PC-9 (cell line): ENCODE results near the gene NECAB3. TPM values are rescaled to one million over a fixed set of nuclear protein-coding genes. Genes with fewer than 3 reads are reported as not detected.

Experiments
- BruUV-seq: library from RNA; stranded (reverse); fragments of 400-500 nt; replicated peaks from 2 replicates; lab custom pipeline; 2021; lab: Mats Ljungman, UMichigan
- CTCF ChIA-PET: fragments of 300-600 bp; sonication (Branson Sonifier 250); formaldehyde crosslinking; loops from one replicate; lab custom pipeline; 2022; ENCODE audit warnings: antibody characterized with exemption; lab: Charles Lee
- POLR2A ChIA-PET: fragments of 300-600 bp; sonication (Branson Sonifier 250); formaldehyde crosslinking; loops from one replicate; lab custom pipeline; 2022; ENCODE audit warnings: antibody characterized with exemption; ENCODE audit not compliant: unreplicated experiment; lab: Charles Lee
- DNase-seq, 2 experiments: peaks; one replicate each; pipeline versions ENCODE4 v3.0.0 to v3.0.0-alpha.2; 2015 to 2022; ENCODE audit warnings: mixed read lengths in 1 of 2
- H2AFZ ChIP-seq: fragments of 200-600 bp; sonication (generic); 2 replicates; pipeline ENCODE4 v1.8.1; 2017; ENCODE audit warnings: antibody characterized with exemption
- H3F3A ChIP-seq: fragments of 200-600 bp; sonication (generic); 2 replicates; pipeline ENCODE4 v1.8.1; 2017; ENCODE audit warnings: antibody characterized with exemption, mild to moderate bottlenecking, low read depth; ENCODE audit not compliant: insufficient read depth
- H3K27ac ChIP-seq: fragments of 200-600 bp; sonication (generic); 2 replicates; pipeline ENCODE4 v1.6.1; 2016; ENCODE audit warnings: mixed run types
- H3K27me3 ChIP-seq: fragments of 200-600 bp; sonication (generic); 2 replicates; pipeline ENCODE4 v1.6.1; 2016; ENCODE audit warnings: low read depth, mixed run types; ENCODE audit not compliant: insufficient read depth
- H3K36me3 ChIP-seq: fragments of 200-600 bp; sonication (generic); 2 replicates; pipeline ENCODE4 v1.6.1; 2016; ENCODE audit warnings: low read depth, mixed run types
- H3K4me1 ChIP-seq: fragments of 200-600 bp; sonication (generic); replicated peaks from 2 replicates; pipeline ENCODE4 v1.6.1; 2016; ENCODE audit warnings: mixed run types; ENCODE audit not compliant: insufficient read depth
- H3K4me2 ChIP-seq: fragments of 200-600 bp; sonication (generic); 2 replicates; pipeline ENCODE4 v1.6.1; 2017; ENCODE audit warnings: mixed run types
- H3K4me3 ChIP-seq: fragments of 200-600 bp; sonication (generic); 2 replicates; pipeline ENCODE4 v1.6.1; 2016; ENCODE audit warnings: mixed run types
- H3K79me2 ChIP-seq: fragments of 200-600 bp; sonication (generic); 2 replicates; pipeline ENCODE4 v1.6.1; 2017; ENCODE audit warnings: low read depth, mixed run types
- H3K9me2 ChIP-seq: fragments of 200-600 bp; sonication (generic); 2 replicates; pipeline ENCODE4 v1.8.1; 2017; ENCODE audit warnings: mild to moderate bottlenecking; ENCODE audit not compliant: insufficient read depth
- H3K9me3 ChIP-seq: fragments of 200-600 bp; sonication (generic); 2 replicates; pipeline ENCODE4 v1.8.1; 2016; ENCODE audit warnings: low read depth; ENCODE audit not compliant: insufficient read depth
- H4K20me1 ChIP-seq: fragments of 200-600 bp; sonication (generic); 2 replicates; pipeline ENCODE4 v1.8.1; 2017; ENCODE audit not compliant: insufficient read depth
- CTCF ChIP-seq: fragments of 200-600 bp; sonication (generic); conservative IDR thresholded peaks from 2 replicates; pipeline ENCODE4 v1.6.1; 2017; ENCODE audit warnings: mixed run types, antibody characterized with exemption, mild to moderate bottlenecking, moderate library complexity
- EZH2 ChIP-seq: fragments of 200-600 bp; sonication (generic); IDR thresholded peaks from 2 replicates; pipeline ENCODE4 v1.8.0; 2017; ENCODE audit warnings: antibody characterized with exemption, low read depth
- intact Hi-C: fragments of 100-400 bp; cut with micrococcal nuclease; formaldehyde crosslinking; loops from one replicate; pipeline ENCODE4 v1.10.0; 2022; ENCODE audit not compliant: unreplicated experiment
- total RNA-seq: library from RNA; stranded (reverse); gene quantifications from 2 replicates; pipeline ENCODE4 v1.2.3, GENCODE V29; 2021

Gene NECAB3
- total RNA-seq, 1 experiment from 2014 or later: 72.1 TPM

- H3K9me2 ChIP-seq: no peaks in the 10 kb centered on the region
- peak within 1 kb of the TSS; percentile 91 for H2AFZ ChIP-seq
- H3K4me2 ChIP-seq: peak within 1 kb of the TSS; percentile 82
- no peaks in the 10 kb centered on the region for H3K9me3 ChIP-seq
- no TSS peak for BruUV-seq
- DNase-seq: peak; percentile 88 to 91
- no peak within 1 kb of the TSS for H3K27ac ChIP-seq
- H3K4me1 ChIP-seq: peaks cover 32% of the 10 kb centered on the region
- ChIA-PET CTCF (interaction anchor here (0.6 kb wide), 2 partner anchors 11 to 173 kb away, joined by 4 to 6 read pairs; no protein-coding TSS in a partner anchor), POLR2A (interaction anchor here (0.5 to 1.0 kb wide), 6 partner anchors 13 to 272 kb away, joined by 3 to 8 read pairs (median 4); partner anchors contain the start of gene CBFA2T2)
- peaks cover 7% of the 10 kb centered on the region; the same call in 1 of the 2 replicates for H3K79me2 ChIP-seq
- H3K36me3 ChIP-seq: no peaks in the 10 kb centered on the region
- intact Hi-C loops: no loop called here
- H3F3A ChIP-seq: peaks cover 28% of the 10 kb centered on the region
- no peaks in the 10 kb centered on the region for H4K20me1 ChIP-seq
- no peaks in the 10 kb centered on the region for H3K27me3 ChIP-seq
- peak within 1 kb of the TSS; percentile 68 for H3K4me3 ChIP-seq
- TF ChIP-seq EZH2 (no peak), CTCF (no peak)
These were observed 45.9 kb upstream of the NECAB3 start, which contains the start of gene PXMP4 for GRCh38 chr20:33719989-33720709. Gene PXMP4 (minus strand): TSS chr20:33720310. CDS start chr20:33720207, 103 bp downstream.

- H4K20me1 ChIP-seq: no peaks in the 10 kb centered on the region
- H3K4me1 ChIP-seq: peaks cover 25% of the 10 kb centered on the region
- H3K9me3 ChIP-seq: no peaks in the 10 kb centered on the region
- intact Hi-C loops: no loop called here
- ChIA-PET POLR2A (interaction anchor here (0.6 to 1.0 kb wide), 4 partner anchors 14 to 273 kb away, joined by 3 to 8 read pairs (median 4); no protein-coding TSS in a partner anchor), CTCF (interaction anchor here (0.6 kb wide), 2 partner anchors 11 to 174 kb away, joined by 4 to 6 read pairs; no protein-coding TSS in a partner anchor)
- no peaks in the 10 kb centered on the region for H3K27me3 ChIP-seq
- DNase-seq: no peak
- peaks cover 7% of the 10 kb centered on the region; the same call in 1 of the 2 replicates for H3K79me2 ChIP-seq
- peak overlapping the region; percentile 68 for H3K4me3 ChIP-seq
- H3F3A ChIP-seq: peaks cover 20% of the 10 kb centered on the region; the same call in 1 of the 2 replicates
- peak overlapping the region; percentile 82 for H3K4me2 ChIP-seq
- TF ChIP-seq CTCF (no peak), EZH2 (no peak)
- H2AFZ ChIP-seq: peak overlapping the region; percentile 91
- no peaks in the 10 kb centered on the region for H3K36me3 ChIP-seq
- H3K27ac ChIP-seq: no peak overlapping the region
- H3K9me2 ChIP-seq: no peaks in the 10 kb centered on the region
- TSS peak; percentile 77 for BruUV-seq
These were observed 45.2 kb upstream of the NECAB3 start for GRCh38 chr20:33719277-33719988.

GRCh38 chr20:33716498-33716897, 42.3 kb upstream of the NECAB3 start:
- POLR2A ChIA-PET: no interaction called here

More at GRCh38 chr20:33716498-33716897, 42.3 kb upstream of the NECAB3 start:
- no peaks in the 10 kb centered on the region for H3K9me3 ChIP-seq
- peaks cover 13% of the 10 kb centered on the region; the same call in 1 of the 2 replicates for H3K4me1 ChIP-seq
- peaks cover 7% of the 10 kb centered on the region; the same call in 1 of the 2 replicates for H3K79me2 ChIP-seq
- CTCF ChIA-PET: no interaction called here
- peaks cover 2% of the 10 kb centered on the region; the same call in 1 of the 2 replicates for H3F3A ChIP-seq
- intact Hi-C loops: no loop called here
- DNase-seq: no peak
- no peaks in the 10 kb centered on the region for H3K27me3 ChIP-seq
- no peaks in the 10 kb centered on the region for H4K20me1 ChIP-seq
- H3K9me2 ChIP-seq: no peaks in the 10 kb centered on the region
- no peak overlapping the region for H3K4me3 ChIP-seq
- H3K27ac ChIP-seq: no peak overlapping the region
- TF ChIP-seq CTCF: no peak
- no peak for TF ChIP-seq EZH2
- no peak overlapping the region for H2AFZ ChIP-seq
- no peak overlapping the region for H3K4me2 ChIP-seq
- H3K36me3 ChIP-seq: no peaks in the 10 kb centered on the region
- BruUV-seq: no TSS peak
